GM12801 (cell line): Measurements from ENCODE around the gene BARX2.

Source experiments
- TF ChIP-seq, protein P1 (sequence below): IDR thresholded peaks from one replicate; pipeline ENCODE4 v1.5.1; 2011; ENCODE audit warnings: control low read depth; ENCODE audit not compliant: insufficient read length; ENCODE audit errors: extremely low read depth

BARX2 gene

GRCh38 chr11:129376658-129377341, 1.2 kb downstream of the BARX2 start:
- TF ChIP-seq, protein P1, sequence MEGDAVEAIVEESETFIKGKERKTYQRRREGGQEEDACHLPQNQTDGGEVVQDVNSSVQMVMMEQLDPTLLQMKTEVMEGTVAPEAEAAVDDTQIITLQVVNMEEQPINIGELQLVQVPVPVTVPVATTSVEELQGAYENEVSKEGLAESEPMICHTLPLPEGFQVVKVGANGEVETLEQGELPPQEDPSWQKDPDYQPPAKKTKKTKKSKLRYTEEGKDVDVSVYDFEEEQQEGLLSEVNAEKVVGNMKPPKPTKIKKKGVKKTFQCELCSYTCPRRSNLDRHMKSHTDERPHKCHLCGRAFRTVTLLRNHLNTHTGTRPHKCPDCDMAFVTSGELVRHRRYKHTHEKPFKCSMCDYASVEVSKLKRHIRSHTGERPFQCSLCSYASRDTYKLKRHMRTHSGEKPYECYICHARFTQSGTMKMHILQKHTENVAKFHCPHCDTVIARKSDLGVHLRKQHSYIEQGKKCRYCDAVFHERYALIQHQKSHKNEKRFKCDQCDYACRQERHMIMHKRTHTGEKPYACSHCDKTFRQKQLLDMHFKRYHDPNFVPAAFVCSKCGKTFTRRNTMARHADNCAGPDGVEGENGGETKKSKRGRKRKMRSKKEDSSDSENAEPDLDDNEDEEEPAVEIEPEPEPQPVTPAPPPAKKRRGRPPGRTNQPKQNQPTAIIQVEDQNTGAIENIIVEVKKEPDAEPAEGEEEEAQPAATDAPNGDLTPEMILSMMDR: no peak

DNA sequence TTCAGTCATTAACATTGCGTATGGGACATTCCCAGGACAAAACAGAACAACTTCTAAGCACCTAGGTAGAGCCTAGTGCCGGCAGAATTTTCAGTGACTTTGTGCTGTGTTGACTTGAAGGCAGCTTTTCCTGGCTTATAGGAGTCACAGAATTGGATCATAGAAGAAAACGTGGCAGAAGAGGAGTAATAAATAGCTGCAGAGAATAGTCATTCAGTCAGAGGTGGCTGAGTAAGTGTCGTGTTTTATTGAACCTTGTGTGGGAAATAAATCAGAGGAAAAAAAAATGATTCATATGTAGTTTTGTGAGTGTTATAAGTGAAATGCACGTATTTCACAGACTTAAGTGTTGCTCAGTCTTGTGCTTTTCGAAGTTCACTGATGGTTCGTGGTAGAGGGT, 2.1 kb downstream of the BARX2 start:
- TF ChIP-seq, protein P1: no peak

GRCh38 chr11:129380413-129380812, 4.8 kb downstream of the BARX2 start:
- TF ChIP-seq, protein P1: no peak

DNA sequence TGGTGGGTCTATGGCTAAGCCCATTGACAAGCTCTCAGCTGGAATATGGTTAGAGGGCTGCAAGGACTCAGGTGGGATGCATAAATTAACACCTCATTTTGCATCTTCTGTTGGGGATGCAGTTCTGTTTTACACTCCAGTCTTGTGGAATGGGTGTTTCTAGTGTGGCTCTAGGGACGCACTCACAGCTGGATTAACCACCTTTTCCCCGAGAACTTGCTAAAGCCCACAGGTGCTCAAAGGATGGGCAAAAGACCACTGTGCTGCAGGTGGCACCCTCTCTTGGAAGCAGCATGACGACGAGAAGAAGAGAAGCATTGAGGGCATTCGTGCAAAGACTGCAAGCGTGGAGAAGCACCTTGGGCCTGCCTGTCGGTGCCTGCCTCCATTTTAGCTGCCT, 6.9 kb downstream of the BARX2 start:
- TF ChIP-seq, protein P1: no peak

- TF ChIP-seq, protein P1: no peak
Measured at GRCh38 chr11:129383060-129383459, 7.4 kb downstream of the BARX2 start.

DNA sequence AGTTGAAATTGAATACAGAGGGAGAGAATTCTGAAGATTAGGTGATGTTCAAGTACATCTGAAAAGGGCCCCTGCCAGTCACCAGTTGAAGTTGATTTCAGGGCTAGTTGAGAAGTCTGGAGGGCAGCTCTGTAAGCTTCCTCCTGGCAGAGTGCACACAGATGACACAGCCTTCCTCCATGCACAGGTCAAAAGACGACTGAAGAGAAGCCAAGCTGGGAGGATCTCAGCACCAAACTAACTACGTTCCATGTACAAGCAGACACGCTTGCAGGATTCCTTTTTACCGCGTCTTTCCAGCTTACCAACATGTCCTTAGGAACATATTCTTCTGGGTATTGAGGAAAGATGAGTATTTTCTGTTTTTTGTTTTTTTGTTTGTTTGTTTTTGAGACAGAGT, 7.9 kb downstream of the BARX2 start:
- TF ChIP-seq, protein P1: no peak

DNA sequence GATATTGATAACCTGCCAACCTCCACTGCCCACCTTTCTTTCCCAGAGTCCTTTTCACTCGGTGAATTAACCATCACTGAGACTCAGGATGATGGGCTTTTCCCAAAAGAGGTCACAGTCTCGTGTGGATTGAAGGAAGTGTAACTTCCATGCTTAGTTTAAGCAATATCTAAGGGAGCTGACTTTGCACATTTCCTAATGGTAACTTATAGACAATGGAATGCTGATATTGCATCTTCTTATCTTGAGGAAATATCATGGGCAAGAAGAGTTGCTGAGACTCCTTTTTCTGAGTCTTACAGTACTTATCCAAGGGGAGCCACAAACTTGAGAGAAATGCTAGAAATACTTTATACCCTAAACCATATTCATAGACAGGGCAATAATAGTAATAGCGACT, 8.8 kb downstream of the BARX2 start:
- TF ChIP-seq, protein P1: no peak

DNA sequence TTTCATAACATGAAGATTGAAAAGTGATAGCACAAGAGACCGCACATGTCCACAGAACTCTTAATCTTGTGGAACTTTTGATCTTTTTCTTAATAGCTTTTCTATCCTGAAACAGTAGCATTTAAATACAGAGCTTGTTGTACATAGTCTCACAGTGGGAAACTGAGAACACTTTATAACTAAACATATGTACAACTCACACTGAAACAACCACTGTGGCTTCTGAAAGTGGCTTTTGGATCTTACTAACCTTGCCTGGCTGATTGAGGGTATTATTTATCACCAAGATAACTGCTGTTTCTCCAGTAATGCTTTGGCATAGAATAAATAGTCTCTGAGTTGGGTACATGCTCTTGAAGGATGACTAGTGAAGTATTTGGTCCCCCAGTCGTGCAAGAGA, 10.2 kb downstream of the BARX2 start:
- TF ChIP-seq, protein P1: no peak
